ENCODE results near the gene ANKRD12.

Gene ANKRD12

GRCh38 chr18:9182852-9183399 lies 46.3 kb downstream of the ANKRD12 start:
- DNase-seq: no peak

- no peak for DNase-seq
Measured at GRCh38 chr18:9184998-9185613, 48.5 kb downstream of the ANKRD12 start.

GRCh38 chr18:9188359-9189231 lies 52.0 kb downstream of the ANKRD12 start:
- DNase-seq: no peak

GRCh38 chr18:9189491-9189890 lies 52.9 kb downstream of the ANKRD12 start:
- no peak for DNase-seq

GRCh38 chr18:9191658-9192256 lies 55.2 kb downstream of the ANKRD12 start:
- no peak for DNase-seq

- no peak for DNase-seq
Measured at GRCh38 chr18:9193031-9193430, 56.5 kb downstream of the ANKRD12 start.

GRCh38 chr18:9196568-9196967 lies 60.0 kb downstream of the ANKRD12 start:
- DNase-seq: no peak

GRCh38 chr18:9199681-9200080 lies 63.1 kb downstream of the ANKRD12 start:
- DNase-seq: no peak

GRCh38 chr18:9201224-9201623 lies 64.6 kb downstream of the ANKRD12 start:
- no peak for DNase-seq

- DNase-seq: no peak
Measured at GRCh38 chr18:9204659-9205058, 68.1 kb downstream of the ANKRD12 start.

GRCh38 chr18:9206421-9206820 lies 69.8 kb downstream of the ANKRD12 start:
- no peak for DNase-seq

- DNase-seq: no peak
Measured at GRCh38 chr18:9209279-9209678, 72.7 kb downstream of the ANKRD12 start.

- no peak for DNase-seq
Measured at GRCh38 chr18:9210966-9211365, 74.4 kb downstream of the ANKRD12 start.

GRCh38 chr18:9211955-9212354 lies 75.4 kb downstream of the ANKRD12 start:
- DNase-seq: no peak

GRCh38 chr18:9215221-9215933 lies 78.8 kb downstream of the ANKRD12 start:
- no peak for DNase-seq

GRCh38 chr18:9216459-9216858 lies 79.9 kb downstream of the ANKRD12 start:
- no peak for DNase-seq

- DNase-seq: no peak
Measured at GRCh38 chr18:9217743-9218451, 81.3 kb downstream of the ANKRD12 start.

GRCh38 chr18:9221040-9221439 lies 84.5 kb downstream of the ANKRD12 start:
- no peak for DNase-seq

GRCh38 chr18:9221661-9222060 lies 85.1 kb downstream of the ANKRD12 start:
- DNase-seq: no peak

GRCh38 chr18:9223356-9223755 lies 86.8 kb downstream of the ANKRD12 start:
- no peak for DNase-seq

- no peak for DNase-seq
Measured at GRCh38 chr18:9226463-9226862, 89.9 kb downstream of the ANKRD12 start.

All from amygdala (tissue), 56 donors.